HUES6 (cell line): ENCODE data around the gene B4GALNT4.
"Not testable (repeated sequence)": the region's sequence is repeated elsewhere in the genome, so short reads cannot be mapped to it uniquely, and the experiment has no call there.

ENCODE experiments used
- H3K27ac ChIP-seq: 2 replicates; pipeline ENCODE4 v1.7.0; 2013; ENCODE audit warnings: low read depth, mild to moderate bottlenecking, low read length, inconsistent platforms
- H3K27me3 ChIP-seq: 2 replicates; pipeline ENCODE4 v1.6.1; 2013; ENCODE audit warnings: low read length; ENCODE audit not compliant: control insufficient read depth, insufficient read depth
- H3K36me3 ChIP-seq: 2 replicates; pipeline ENCODE4 v1.6.1; 2013; ENCODE audit warnings: low read length; ENCODE audit not compliant: control insufficient read depth, insufficient read depth
- H3K4me1 ChIP-seq: 2 replicates; pipeline ENCODE4 v1.6.1; 2013; ENCODE audit warnings: low read length; ENCODE audit not compliant: control insufficient read depth, insufficient read depth
- H3K4me3 ChIP-seq: 2 replicates; pipeline ENCODE4 v1.5.1; 2013; ENCODE audit warnings: low read depth, low read length
- H3K9ac ChIP-seq: one replicate; pipeline ENCODE4 v1.6.1; 2013; ENCODE audit warnings: mild to moderate bottlenecking, low read length
- H3K9me3 ChIP-seq: 2 replicates; pipeline ENCODE4 v1.6.1; 2013; ENCODE audit warnings: low read depth, low read length; ENCODE audit not compliant: control insufficient read depth, insufficient read depth

Gene B4GALNT4

GRCh38 chr11:328516-329100 lies 40.7 kb upstream of the B4GALNT4 start:
- H3K9me3 ChIP-seq, result peaks cover 12% of the 10 kb centered on the region
- H3K27ac ChIP-seq, H3K36me3 ChIP-seq, H3K9ac ChIP-seq, H3K27me3 ChIP-seq, H3K4me3 ChIP-seq: not testable (repeated sequence)
- H3K4me1 ChIP-seq, result peaks cover 27% of the 10 kb centered on the region

DNA sequence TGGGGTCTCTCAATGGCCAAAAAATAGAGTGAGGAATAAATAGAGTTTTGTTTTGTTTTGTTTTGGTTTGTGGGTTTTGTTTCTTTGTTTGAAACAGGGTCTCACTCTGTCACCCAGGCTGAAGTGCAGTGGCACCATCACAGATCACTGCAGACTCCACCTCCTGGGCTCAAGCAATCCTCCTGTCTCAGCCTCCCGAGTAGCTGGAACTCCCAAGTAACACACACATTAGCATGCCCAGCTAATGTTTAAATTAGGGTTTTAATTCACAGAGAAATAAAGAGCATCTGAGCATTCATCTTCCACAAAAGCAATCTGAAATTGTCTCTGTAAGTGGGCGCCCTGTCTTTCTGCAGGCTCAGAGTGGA lies 39.4 kb upstream of the B4GALNT4 start:
- H3K9me3 ChIP-seq, result peaks cover 12% of the 10 kb centered on the region
- no peak overlapping the region for H3K27ac ChIP-seq
- H3K36me3 ChIP-seq, result 0 out of 2 replicates have a peak, but pooled peaks cover 5% of the 10 kb centered on the region
- no peaks in the 10 kb centered on the region for H3K27me3 ChIP-seq
- H3K9ac ChIP-seq, result no peak overlapping the region
- no peak overlapping the region for H3K4me3 ChIP-seq
- H3K4me1 ChIP-seq, result peaks cover 27% of the 10 kb centered on the region

- H3K27me3 ChIP-seq, result no peaks in the 10 kb centered on the region
- H3K27ac ChIP-seq, result no peak overlapping the region
- H3K4me1 ChIP-seq, result peaks cover 26% of the 10 kb centered on the region
- H3K9ac ChIP-seq, result peak overlapping the region; percentile 11
- H3K9me3 ChIP-seq, result peaks cover 12% of the 10 kb centered on the region
- H3K4me3 ChIP-seq, result no peak overlapping the region
- 0 out of 2 replicates have a peak, but pooled peaks cover 5% of the 10 kb centered on the region for H3K36me3 ChIP-seq
Measured at GRCh38 chr11:330307-330693, 39.0 kb upstream of the B4GALNT4 start.

- peaks cover 28% of the 10 kb centered on the region for H3K4me1 ChIP-seq
- H3K4me3 ChIP-seq, result no peak overlapping the region
- H3K27ac ChIP-seq, result no peak overlapping the region
Measured at GRCh38 chr11:330694-331357, 38.5 kb upstream of the B4GALNT4 start.

DNA sequence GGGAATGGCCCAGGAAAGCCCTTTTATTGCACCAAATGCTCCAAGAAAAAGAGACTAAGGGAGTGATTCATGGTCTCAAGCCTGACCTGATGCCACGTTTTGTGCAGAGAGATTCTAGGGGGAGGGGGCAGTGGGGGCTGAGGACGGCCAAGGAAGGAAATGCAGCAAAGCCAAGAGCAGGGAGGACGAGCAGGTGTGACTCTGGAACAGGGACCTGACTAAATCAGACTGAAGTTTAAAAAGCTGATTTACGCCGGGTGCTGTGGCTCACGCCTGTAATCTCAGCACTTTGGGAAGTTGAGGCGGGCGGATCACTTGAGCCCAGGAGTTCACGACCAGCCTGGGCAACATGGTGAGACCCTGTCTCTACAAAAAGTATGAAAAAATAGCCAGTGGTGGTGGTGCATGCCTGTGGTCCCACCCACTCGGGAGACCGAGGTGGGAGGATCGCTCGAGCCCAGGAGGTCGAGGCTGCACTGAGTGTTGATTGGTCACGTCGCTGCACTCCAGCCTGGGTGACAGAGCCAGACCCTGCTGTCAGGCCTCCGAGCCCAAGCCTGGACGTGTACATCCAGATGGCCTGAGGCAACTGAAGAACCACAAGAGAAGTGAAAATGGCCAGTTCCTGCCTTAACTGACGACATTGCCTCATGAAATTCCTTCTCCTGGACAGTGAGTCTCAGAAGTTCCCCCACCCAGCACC lies 37.8 kb upstream of the B4GALNT4 start:
- Histone ChIP-seq H3K9me3 (peaks cover 12% of the 10 kb centered on the region), H3K9ac (no peak overlapping the region), H3K4me3 (no peak overlapping the region), H3K27me3 (no peaks in the 10 kb centered on the region), H3K4me1 (peaks cover 28% of the 10 kb centered on the region), H3K27ac (no peak overlapping the region), H3K36me3 (0 out of 2 replicates have a peak, but pooled peaks cover 5% of the 10 kb centered on the region)

More at GRCh38 chr11:330694-331357, 38.5 kb upstream of the B4GALNT4 start:
- Histone ChIP-seq H3K27me3 (no peaks in the 10 kb centered on the region), H3K9ac (no peak overlapping the region), H3K9me3 (peaks cover 12% of the 10 kb centered on the region), H3K36me3 (0 out of 2 replicates have a peak, but pooled peaks cover 5% of the 10 kb centered on the region)

- H3K4me3 ChIP-seq, result no peak overlapping the region; the same call in 1 of the 2 replicates
- no peaks in the 10 kb centered on the region for H3K27me3 ChIP-seq
- no peak overlapping the region for H3K9ac ChIP-seq
- H3K27ac ChIP-seq, result peak overlapping the region; percentile 67; the same call in 1 of the 2 replicates
- 0 out of 2 replicates have a peak, but pooled peaks cover 5% of the 10 kb centered on the region for H3K36me3 ChIP-seq
- peaks cover 31% of the 10 kb centered on the region for H3K4me1 ChIP-seq
- peaks cover 12% of the 10 kb centered on the region for H3K9me3 ChIP-seq
Measured at GRCh38 chr11:332651-333480, 36.4 kb upstream of the B4GALNT4 start.

DNA sequence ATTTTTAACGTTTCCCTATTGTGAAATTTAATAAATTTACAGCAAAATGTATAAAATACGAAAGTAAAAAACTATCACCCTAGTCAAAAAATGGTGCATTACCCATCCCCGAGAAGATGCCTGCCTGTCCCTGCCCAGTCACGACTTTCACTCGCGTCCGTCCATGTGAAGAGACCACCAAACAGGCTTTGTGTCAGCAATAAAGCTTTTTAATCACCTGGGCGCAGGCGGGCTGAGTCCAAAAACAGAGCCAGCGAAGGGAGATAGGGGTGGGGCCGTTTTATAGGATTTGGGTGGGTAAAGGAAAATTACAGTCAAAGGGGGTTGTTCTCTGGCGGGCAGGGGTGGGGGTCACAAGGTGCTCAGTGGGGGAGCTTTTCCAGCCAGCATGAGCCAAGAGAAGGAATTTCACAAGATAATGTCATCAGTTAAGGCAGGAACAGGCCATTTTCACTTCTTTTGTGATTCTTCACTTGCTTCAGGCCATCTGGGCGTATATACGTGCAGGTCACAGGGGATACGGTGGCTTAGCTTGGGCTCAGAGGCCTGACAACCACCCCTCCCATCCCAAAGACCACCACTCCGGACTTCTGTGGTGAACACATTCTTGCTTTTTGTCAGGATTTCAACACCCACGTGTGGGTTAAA lies 35.6 kb upstream of the B4GALNT4 start:
- Histone ChIP-seq H3K4me1 (peaks cover 31% of the 10 kb centered on the region), H3K27ac (peak overlapping the region; percentile 78), H3K4me3 (peak overlapping the region; percentile 46; the same call in 1 of the 2 replicates), H3K9ac (peak overlapping the region; percentile 76), H3K9me3 (peaks cover 12% of the 10 kb centered on the region)
- H3K27me3 ChIP-seq, H3K36me3 ChIP-seq: not testable (repeated sequence)

DNA sequence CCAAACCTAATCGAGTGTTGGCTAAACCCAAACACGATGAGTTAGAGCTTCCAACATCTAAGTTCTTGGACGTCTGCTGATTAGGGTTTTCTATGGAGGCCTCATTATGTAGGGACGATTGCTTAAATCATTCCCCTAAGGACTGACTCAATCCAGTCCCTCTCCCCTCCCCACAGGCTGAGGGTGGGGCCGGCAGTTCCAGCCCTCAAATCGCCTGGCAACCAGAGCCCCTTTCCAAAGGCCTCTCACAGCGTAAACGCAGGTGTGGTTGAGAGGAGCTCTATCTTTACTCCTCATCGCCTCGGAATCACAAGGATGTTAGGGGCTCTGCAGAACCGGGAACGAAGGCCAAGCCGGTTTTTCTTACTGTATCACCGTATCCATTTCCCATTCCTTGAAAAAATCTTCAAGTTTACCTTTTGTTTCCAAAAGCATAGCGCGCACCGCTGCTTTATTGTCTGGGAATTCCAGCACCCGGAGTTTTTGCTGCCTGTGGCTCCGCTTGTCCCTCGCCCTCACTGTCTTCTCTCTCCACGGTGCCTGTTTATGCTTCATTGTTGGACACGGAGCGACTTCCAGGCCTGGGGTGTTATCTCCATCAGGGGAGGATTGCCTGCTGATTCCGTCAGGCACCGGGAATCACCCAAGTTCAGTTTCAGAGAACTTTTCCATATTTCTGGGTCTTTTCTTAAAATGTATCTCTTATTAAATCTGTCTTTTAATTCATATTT lies 34.9 kb upstream of the B4GALNT4 start:
- Histone ChIP-seq H3K27ac (peak overlapping the region; percentile 78), H3K27me3 (no peaks in the 10 kb centered on the region), H3K9me3 (peaks cover 12% of the 10 kb centered on the region), H3K4me3 (peak overlapping the region; percentile 46), H3K36me3 (0 out of 2 replicates have a peak, but pooled peaks cover 5% of the 10 kb centered on the region), H3K9ac (peak overlapping the region; percentile 76), H3K4me1 (peaks cover 31% of the 10 kb centered on the region)

DNA sequence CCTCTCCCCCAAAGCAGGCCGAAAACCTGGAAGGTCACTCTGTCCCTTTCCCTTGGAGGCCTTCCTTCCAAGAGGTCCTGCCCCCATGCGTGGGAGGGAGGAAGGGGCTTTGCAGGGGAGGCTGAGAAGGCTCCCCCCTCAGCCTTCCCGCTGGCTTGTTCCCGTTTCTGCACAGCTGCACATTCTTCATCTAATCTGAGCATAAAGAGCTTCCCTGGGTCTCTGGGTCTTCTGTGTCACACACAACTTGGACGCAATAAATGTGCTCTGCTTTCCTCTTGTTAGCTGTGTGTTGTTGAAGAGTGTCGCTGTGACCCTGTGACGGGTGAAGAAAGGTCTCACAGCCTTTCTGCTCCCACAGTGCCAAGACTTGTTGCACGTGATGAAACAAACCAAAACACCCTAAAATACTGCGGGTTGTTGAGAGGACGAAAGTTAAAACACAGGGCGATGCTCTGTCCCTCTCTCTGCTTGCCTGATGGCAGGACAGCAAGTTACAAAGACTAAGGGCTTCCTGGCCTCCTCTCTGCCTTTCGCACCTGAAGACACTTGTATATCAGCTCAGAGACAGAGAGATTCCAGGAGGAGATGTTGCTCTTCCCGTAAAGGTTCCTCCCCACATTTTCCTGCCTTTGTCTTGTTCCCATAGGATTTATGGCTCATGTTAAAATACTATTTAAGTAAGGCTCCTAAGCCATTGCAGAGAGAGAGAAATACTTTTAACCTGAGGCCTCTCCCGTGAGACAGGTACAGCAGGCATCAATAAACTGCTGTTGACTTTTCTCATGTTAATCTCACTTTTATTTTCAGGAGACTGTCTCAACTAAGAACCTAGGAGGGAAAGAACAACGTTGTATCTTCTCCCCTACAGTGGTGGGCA lies 33.3 kb upstream of the B4GALNT4 start:
- Histone ChIP-seq H3K4me3 (no peak overlapping the region), H3K27me3 (no peaks in the 10 kb centered on the region), H3K4me1 (peaks cover 38% of the 10 kb centered on the region), H3K27ac (peak overlapping the region; percentile 61; the same call in 1 of the 2 replicates), H3K9me3 (peaks cover 12% of the 10 kb centered on the region), H3K36me3 (0 out of 2 replicates have a peak, but pooled peaks cover 5% of the 10 kb centered on the region), H3K9ac (peak overlapping the region; percentile 65)
